Fibroblast of the aortic adventitia (primary cell): Measurements from ENCODE around the gene GNAO1. TPM values are rescaled to one million over a fixed set of nuclear protein-coding genes. Genes with fewer than 3 reads are reported as not detected.

Source experiments
- DNase-seq: peaks from one replicate; pipeline ENCODE4 v3.0.0-alpha.2; 2010; ENCODE audit warnings: low read depth
- H3K4me3 ChIP-seq: 2 replicates; pipeline ENCODE4 v1.5.1; 2011; ENCODE audit warnings: low read depth, mild to moderate bottlenecking, control low read depth, low read length, moderate library complexity
- CTCF ChIP-seq: IDR thresholded peaks from 2 replicates; pipeline ENCODE4 v1.5.1; 2011; ENCODE audit warnings: mild to moderate bottlenecking, low read length, control low read depth, inconsistent platforms; ENCODE audit not compliant: insufficient read depth
- total RNA-seq: library from RNA; depleted of rRNA; stranded (reverse); fragments of >200 nt; gene quantifications from 2 replicates; pipeline ENCODE4 v1.2.3, GENCODE V29; 2012; ENCODE audit warnings: low replicate concordance

Gene GNAO1
- 0.09 TPM in 1 of 2 replicates, not detected in the other for total RNA-seq

- peak within 1 kb of the TSS; percentile 58 for H3K4me3 ChIP-seq
- peak; percentile 33 for DNase-seq
- no peak for TF ChIP-seq CTCF
These were observed at the start of gene GNAO1 for GRCh38 chr16:56191156-56191815. Gene GNAO1 (plus strand): TSS chr16:56191489. CDS start chr16:56192236, 747 bp downstream.

- no peak overlapping the region for H3K4me3 ChIP-seq
- no peak for TF ChIP-seq CTCF
- no peak for DNase-seq
These were observed 47.6 kb upstream of the GNAO1 start for GRCh38 chr16:56143666-56144065.

- H3K4me3 ChIP-seq, result no peak overlapping the region
- no peak for DNase-seq
- no peak for TF ChIP-seq CTCF
These were observed 45.9 kb upstream of the GNAO1 start for GRCh38 chr16:56145369-56145768.

GRCh38 chr16:56151621-56152020, 39.7 kb upstream of the GNAO1 start:
- TF ChIP-seq CTCF, result no peak
- no peak for DNase-seq
- H3K4me3 ChIP-seq, result no peak overlapping the region

- TF ChIP-seq CTCF, result no peak
- no peak overlapping the region for H3K4me3 ChIP-seq
- DNase-seq, result no peak
These were observed 29.6 kb upstream of the GNAO1 start for GRCh38 chr16:56161658-56162057.

- no peak for DNase-seq
- no peak overlapping the region for H3K4me3 ChIP-seq
- TF ChIP-seq CTCF, result no peak
These were observed 28.2 kb upstream of the GNAO1 start for GRCh38 chr16:56163089-56163488.

GRCh38 chr16:56163938-56164337, 27.4 kb upstream of the GNAO1 start:
- TF ChIP-seq CTCF, result no peak

More at GRCh38 chr16:56163938-56164337, 27.4 kb upstream of the GNAO1 start:
- no peak for DNase-seq
- no peak overlapping the region for H3K4me3 ChIP-seq
